Subcutaneous adipose tissue (tissue), 4 donors: ENCODE data around the gene CEP85L. TPM values are rescaled to one million over a fixed set of nuclear protein-coding genes. Genes with fewer than 3 reads are reported as not detected.

Source experiments
- CTCF ChIP-seq: fragments of 450-650 bp; IDR thresholded peaks from one replicate; pipeline ENCODE4 v1.5.1; 2016; ENCODE audit warnings: low read depth, mild to moderate bottlenecking, control low read depth, antibody characterized with exemption, moderate library complexity
- total RNA-seq, 4 donors: library from RNA; depleted of rRNA; stranded (reverse); fragments of >200 nt; gene quantifications; one replicate each; pipeline ENCODE4 v1.1.0, GENCODE V29; 2016

CEP85L gene
- total RNA-seq, 4 donors from 2014 or later: 12.2 to 17.6 (median 16.4) TPM

- no peak for TF ChIP-seq CTCF
Measured at GRCh38 chr6:118504611-118505010, 146.8 kb downstream of the CEP85L start.

- no peak for TF ChIP-seq CTCF
Measured at GRCh38 chr6:118502169-118502568, 149.2 kb downstream of the CEP85L start.

GRCh38 chr6:118501765-118502164 is 149.6 kb downstream of the CEP85L start:
- no peak for TF ChIP-seq CTCF

- no peak for TF ChIP-seq CTCF
Measured at GRCh38 chr6:118501099-118501498, 150.3 kb downstream of the CEP85L start.

- TF ChIP-seq CTCF: no peak
Measured at GRCh38 chr6:118500130-118501015, 151.0 kb downstream of the CEP85L start.

- no peak for TF ChIP-seq CTCF
Measured at GRCh38 chr6:118495485-118496280, 155.7 kb downstream of the CEP85L start.

GRCh38 chr6:118494091-118494490 is 157.3 kb downstream of the CEP85L start:
- TF ChIP-seq CTCF: no peak
